ENCODE results near the gene C12orf57. TPM values are rescaled to one million over a fixed set of nuclear protein-coding genes. Genes with fewer than 3 reads are reported as not detected.

C12orf57 gene
- total and polyA plus RNA-seq, 9 of the 15 experiments (the other 6 are each of a cell fraction or from before 2014, with no cell fraction given): 26.7 to 191 (median 107) TPM

- TF ChIP-seq PBX2 (CRISPR knock-in tag; IDR thresholded peaks at IDR 0.05; ENCODE audit: low read depth) (no peak), PBX2 (tag; conservative IDR thresholded peaks at IDR 0.05; ENCODE audit: low read depth) (no peak), SMARCA5 (IDR thresholded peaks at IDR 0.05) (no peak), MBD1 (CRISPR knock-in tag; IDR thresholded peaks at IDR 0.05) (no peak), TBL1XR1 (IDR thresholded peaks at IDR 0.05; ENCODE audit: low read length in 2 of 2) (no peak), POLR2B (IDR thresholded peaks at IDR 0.05; ENCODE audit: low read depth, partially characterized antibody) (peak; percentile 43), DIDO1 (tag; IDR thresholded peaks at IDR 0.05; ENCODE audit: low read depth) (no peak), SREBF2 (CRISPR knock-in tag; IDR thresholded peaks at IDR 0.05) (no peak), EZH2 (IDR thresholded peaks at IDR 0.05; ENCODE audit: borderline replicate concordance, low read depth, low read length) (no peak), ZNF398 (CRISPR knock-in tag; IDR thresholded peaks at IDR 0.05) (no peak), CEBPZ (IDR thresholded peaks at IDR 0.05; ENCODE audit: borderline replicate concordance, low read depth, low read length) (no peak), MAFF (IDR thresholded peaks at IDR 0.05; ENCODE audit: low read length) (no peak), ZKSCAN1 (IDR thresholded peaks at IDR 0.05; ENCODE audit: low read depth, low read length) (no peak), USF1 (CRISPR knock-in tag; IDR thresholded peaks at IDR 0.05) (no peak), HCFC1 (IDR thresholded peaks at IDR 0.05; ENCODE audit: low read depth, low read length) (no peak), CBX1 (IDR thresholded peaks at IDR 0.05; ENCODE audit: low read depth) (0 out of 2 replicates have a peak, but pooled peaks have one; percentile 1), POU5F1 (IDR thresholded peaks at IDR 0.05; ENCODE audit: borderline replicate concordance, low read depth, low read length, partially characterized antibody) (no peak)
Measured at GRCh38 chr12:6936636-6937480, 7.0 kb upstream of the C12orf57 start (continued).
